ENCODE results near the gene SBDS. TPM values are rescaled to one million over a fixed set of nuclear protein-coding genes. Genes with fewer than 3 reads are reported as not detected.
"Not testable (repeated sequence)": the region's sequence is repeated elsewhere in the genome, so short reads cannot be mapped to it uniquely, and the experiment has no call there.

Gene SBDS
- total and polyA plus RNA-seq, 8 donors, result 82.6 to 109 (median 87.6) TPM

DNA sequence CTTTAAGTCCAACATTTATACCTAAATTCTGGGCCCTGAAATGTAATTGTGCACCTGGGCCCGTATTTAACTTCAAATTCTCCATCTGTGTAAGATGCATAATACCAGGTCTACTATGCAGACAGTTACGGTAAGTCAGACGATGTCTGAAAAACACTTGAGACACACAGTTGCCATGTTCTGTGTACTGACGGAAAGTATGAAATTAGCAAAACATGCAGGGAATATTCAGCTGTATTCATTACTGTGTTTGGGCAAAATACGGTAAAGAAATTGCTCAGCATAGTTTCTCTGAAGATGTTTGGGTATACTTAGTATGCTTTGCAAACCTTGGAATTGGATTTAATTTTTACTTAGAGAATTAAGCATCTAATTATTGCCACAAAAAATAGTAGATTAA lies 17.1 kb downstream of the SBDS start:
- intact Hi-C loops (cut with DNase I); DNase-seq; H3K4me3 ChIP-seq; H3K36me3 ChIP-seq; ATAC-seq; H3K27me3 ChIP-seq; H3K4me1 ChIP-seq; H3K27ac ChIP-seq: not testable (repeated sequence)
- H3K9me3 ChIP-seq, result peaks cover 0 to 22% of the 10 kb centered on the region in 2 donors

DNA sequence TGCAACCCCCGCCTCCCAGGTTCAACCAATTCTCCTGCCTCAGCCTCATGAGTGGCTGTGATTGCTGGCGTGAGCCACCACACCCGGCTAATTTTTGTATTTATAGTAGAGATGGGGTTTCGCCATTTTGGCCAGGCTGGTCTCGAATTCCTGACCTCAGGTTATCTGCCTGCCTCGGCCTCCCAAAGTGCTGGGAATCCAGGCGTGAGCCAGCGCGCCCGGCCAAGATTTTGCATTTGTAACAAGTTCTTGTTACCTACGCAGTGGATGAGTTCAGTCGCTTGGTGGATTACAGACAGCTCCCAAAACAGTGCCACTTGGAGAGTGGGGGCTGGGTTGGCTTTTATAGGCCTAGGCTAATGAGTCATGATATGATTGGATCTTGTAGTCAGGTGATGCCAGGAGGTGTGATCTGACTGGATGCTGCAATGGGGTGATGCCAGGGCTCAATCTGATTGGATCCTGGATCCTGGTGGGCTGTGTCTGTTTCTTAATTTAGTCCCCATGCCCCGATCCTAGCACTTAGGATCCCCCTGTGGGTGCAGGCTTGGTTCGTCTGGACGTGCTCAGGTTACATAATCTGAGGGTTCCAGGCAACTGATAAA lies 20.3 kb downstream of the SBDS start:
- H3K36me3 ChIP-seq, result no peaks in the 10 kb centered on the region
- peak in 1 of 4 donors; percentile 11 for DNase-seq
- no peaks in the 10 kb centered on the region for H3K4me1 ChIP-seq
- intact Hi-C loops (cut with DNase I), result no loop called here
- TF ChIP-seq, protein P1, sequence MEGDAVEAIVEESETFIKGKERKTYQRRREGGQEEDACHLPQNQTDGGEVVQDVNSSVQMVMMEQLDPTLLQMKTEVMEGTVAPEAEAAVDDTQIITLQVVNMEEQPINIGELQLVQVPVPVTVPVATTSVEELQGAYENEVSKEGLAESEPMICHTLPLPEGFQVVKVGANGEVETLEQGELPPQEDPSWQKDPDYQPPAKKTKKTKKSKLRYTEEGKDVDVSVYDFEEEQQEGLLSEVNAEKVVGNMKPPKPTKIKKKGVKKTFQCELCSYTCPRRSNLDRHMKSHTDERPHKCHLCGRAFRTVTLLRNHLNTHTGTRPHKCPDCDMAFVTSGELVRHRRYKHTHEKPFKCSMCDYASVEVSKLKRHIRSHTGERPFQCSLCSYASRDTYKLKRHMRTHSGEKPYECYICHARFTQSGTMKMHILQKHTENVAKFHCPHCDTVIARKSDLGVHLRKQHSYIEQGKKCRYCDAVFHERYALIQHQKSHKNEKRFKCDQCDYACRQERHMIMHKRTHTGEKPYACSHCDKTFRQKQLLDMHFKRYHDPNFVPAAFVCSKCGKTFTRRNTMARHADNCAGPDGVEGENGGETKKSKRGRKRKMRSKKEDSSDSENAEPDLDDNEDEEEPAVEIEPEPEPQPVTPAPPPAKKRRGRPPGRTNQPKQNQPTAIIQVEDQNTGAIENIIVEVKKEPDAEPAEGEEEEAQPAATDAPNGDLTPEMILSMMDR (IDR thresholded peaks at IDR 0.05), result no peak
- no peak for ATAC-seq
- H3K27ac ChIP-seq, result no peak overlapping the region
- H3K9me3 ChIP-seq, result peaks cover 0 to 8% of the 10 kb centered on the region in 2 donors
- H3K27me3 ChIP-seq, result no peaks in the 10 kb centered on the region
- no peak overlapping the region for H3K4me3 ChIP-seq

DNA sequence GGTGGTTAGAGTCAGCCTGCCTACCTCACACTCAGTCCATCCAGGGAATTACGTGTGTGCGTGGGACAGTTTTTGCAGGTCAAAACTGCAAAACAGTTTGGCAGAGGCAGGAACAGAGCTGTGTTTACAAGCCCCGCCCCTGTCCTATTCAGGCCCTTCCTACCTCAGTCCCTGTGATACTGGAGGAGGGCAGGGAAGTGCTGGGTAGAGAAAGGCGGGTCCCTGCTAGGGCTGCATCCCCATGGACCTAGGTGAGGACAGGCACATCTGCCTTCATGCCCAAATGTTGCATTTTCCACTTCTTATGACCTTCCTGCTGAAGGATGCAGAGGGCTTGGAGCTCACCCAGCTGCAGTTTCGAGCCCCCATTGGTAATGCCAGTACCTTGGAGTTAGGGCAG lies 25.1 kb downstream of the SBDS start:
- Histone ChIP-seq H3K4me3 (no peak overlapping the region), H3K4me1 (no peaks in the 10 kb centered on the region), H3K27me3 (no peaks in the 10 kb centered on the region), H3K36me3 (no peaks in the 10 kb centered on the region), H3K9me3 (no peaks in the 10 kb centered on the region), H3K27ac (no peak overlapping the region)
- intact Hi-C loops (cut with DNase I), result no loop called here
- DNase-seq (peak in 1 of 4 donors; percentile 6), ATAC-seq (no peak)
- TF ChIP-seq, protein P1 (IDR thresholded peaks at IDR 0.05), result no peak

DNA sequence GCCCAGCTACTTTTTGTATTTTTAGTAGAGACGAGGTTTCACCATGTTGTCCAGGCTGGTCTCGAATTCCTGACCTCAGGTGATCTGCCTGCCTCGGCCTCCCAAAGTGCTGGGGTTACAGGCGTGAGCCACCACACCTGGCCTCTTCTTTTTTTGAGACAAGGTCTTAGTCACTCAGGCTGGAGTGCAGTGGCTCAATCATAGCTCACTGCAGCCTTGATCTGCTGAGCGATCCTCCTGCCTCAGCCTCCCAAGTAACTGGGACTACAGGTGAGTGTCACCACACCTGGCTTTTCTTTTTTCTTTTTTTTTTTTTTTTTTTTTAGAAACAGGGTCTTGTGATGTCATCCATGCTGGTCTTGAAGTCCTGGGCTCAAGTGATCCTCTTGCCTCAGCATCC lies 26.4 kb downstream of the SBDS start:
- peak in 1 of 4 donors; percentile 4 for DNase-seq
- H3K27me3 ChIP-seq; H3K4me1 ChIP-seq; H3K36me3 ChIP-seq; H3K9me3 ChIP-seq; intact Hi-C loops (cut with DNase I); H3K4me3 ChIP-seq; H3K27ac ChIP-seq; ATAC-seq: not testable (repeated sequence)

DNA sequence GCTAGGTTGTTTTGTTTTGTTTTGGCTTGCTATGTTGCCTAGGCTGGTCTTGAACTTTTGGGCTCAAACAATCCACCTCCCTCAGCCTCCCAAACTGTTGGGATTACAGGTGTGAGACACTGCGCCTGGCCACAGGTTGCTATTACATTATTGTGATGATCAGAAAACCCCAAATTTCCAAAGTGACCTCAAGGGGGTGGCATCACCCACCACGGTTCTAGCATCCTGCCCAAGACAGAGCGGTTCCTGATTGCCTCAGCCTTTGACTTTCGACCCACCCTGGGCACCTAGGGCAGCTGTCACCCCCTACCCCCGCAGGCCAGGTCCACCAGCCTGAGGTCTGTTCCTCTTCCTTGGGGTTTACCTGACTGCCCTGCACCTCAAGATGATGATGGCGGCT lies 28.4 kb downstream of the SBDS start:
- intact Hi-C loops (cut with DNase I), result no loop called here

DNA sequence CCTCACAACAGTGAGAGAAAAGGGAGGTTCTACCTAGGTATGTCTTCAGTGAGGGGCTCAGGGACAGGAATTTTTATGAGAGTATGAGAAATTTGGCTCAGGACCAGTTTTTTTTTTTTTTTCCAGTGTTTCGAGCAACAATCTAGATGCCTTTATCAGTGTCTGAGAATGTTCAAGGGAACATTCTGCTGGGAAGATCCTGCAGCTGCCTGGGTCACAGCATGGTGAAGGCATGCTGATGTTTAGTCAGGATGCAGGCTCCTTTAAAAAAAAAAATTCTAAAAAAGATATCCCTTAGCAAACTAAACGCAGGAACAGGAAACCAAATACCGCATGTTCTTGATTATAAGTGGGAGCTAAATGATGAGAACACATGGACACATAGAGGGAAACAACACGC lies 31.0 kb downstream of the SBDS start:
- Histone ChIP-seq H3K4me1 (no peaks in the 10 kb centered on the region), H3K27me3 (no peaks in the 10 kb centered on the region), H3K9me3 (no peaks in the 10 kb centered on the region), H3K4me3 (no peak overlapping the region), H3K27ac (no peak overlapping the region), H3K36me3 (peaks cover 0 to 10% of the 10 kb centered on the region in 2 donors)
- intact Hi-C loops (cut with DNase I), result no loop called here
- TF ChIP-seq, protein P1 (IDR thresholded peaks at IDR 0.05), result no peak
- ATAC-seq (no peak), DNase-seq (no peak)

More for the DNA sequence above, 28.4 kb downstream of the SBDS start:
- ATAC-seq (no peak), DNase-seq (no peak)
- Histone ChIP-seq H3K27ac (no peak overlapping the region), H3K4me1 (no peaks in the 10 kb centered on the region), H3K27me3 (no peaks in the 10 kb centered on the region), H3K4me3 (no peak overlapping the region), H3K36me3 (no peaks in the 10 kb centered on the region), H3K9me3 (no peaks in the 10 kb centered on the region)
- TF ChIP-seq, protein P1 (IDR thresholded peaks at IDR 0.05), result no peak
